Hepatocyte (in vitro differentiated cells): ENCODE results near the gene ASB3. TPM values are rescaled to one million over a fixed set of nuclear protein-coding genes. Genes with fewer than 3 reads are reported as not detected.

Source experiments
- DNase-seq: peaks from one replicate; pipeline ENCODE4 v3.0.0-alpha.2; 2016; ENCODE audit warnings: low spot score
- H2AFZ ChIP-seq: fragments of 200-600 bp; sonication (generic); 2 replicates; pipeline ENCODE4 v1.6.0; 2016; ENCODE audit warnings: antibody characterized with exemption, mild to moderate bottlenecking
- H3K27ac ChIP-seq: fragments of 200-600 bp; sonication (generic); 2 replicates; pipeline ENCODE4 v1.5.1; 2016; ENCODE audit warnings: mild to moderate bottlenecking
- H3K27me3 ChIP-seq: fragments of 200-600 bp; sonication (generic); 2 replicates; pipeline ENCODE4 v1.6.1; 2016
- H3K36me3 ChIP-seq: fragments of 200-600 bp; sonication (generic); replicated peaks from 2 replicates; pipeline ENCODE4 v1.5.1; 2016; ENCODE audit warnings: low read depth; ENCODE audit not compliant: insufficient read depth
- H3K4me1 ChIP-seq: fragments of 200-600 bp; sonication (generic); 2 replicates; pipeline ENCODE4 v1.5.1; 2016; ENCODE audit warnings: mild to moderate bottlenecking, moderate library complexity; ENCODE audit not compliant: insufficient read depth
- H3K4me2 ChIP-seq: fragments of 200-600 bp; sonication (generic); 2 replicates; pipeline ENCODE4 v1.6.0; 2016
- H3K4me3 ChIP-seq: fragments of 200-600 bp; sonication (generic); 2 replicates; pipeline ENCODE4 v1.5.1; 2016; ENCODE audit warnings: mild to moderate bottlenecking
- H3K79me2 ChIP-seq: fragments of 200-600 bp; sonication (generic); 2 replicates; pipeline ENCODE4 v1.6.0; 2017; ENCODE audit warnings: mild to moderate bottlenecking
- H3K9me2 ChIP-seq: fragments of 200-600 bp; sonication (generic); replicated peaks from 2 replicates; pipeline ENCODE4 v1.6.0; 2017; ENCODE audit warnings: mild to moderate bottlenecking; ENCODE audit not compliant: insufficient read depth
- H3K9me3 ChIP-seq: fragments of 200-600 bp; sonication (generic); 2 replicates; pipeline ENCODE4 v1.5.1; 2016; ENCODE audit warnings: low read depth, mild to moderate bottlenecking
- H4K20me1 ChIP-seq: fragments of 200-600 bp; sonication (generic); 2 replicates; pipeline ENCODE4 v1.6.0; 2016; ENCODE audit warnings: mild to moderate bottlenecking; ENCODE audit not compliant: insufficient read depth, poor library complexity, severe bottlenecking
- EZH2 ChIP-seq: fragments of 200-600 bp; sonication (generic); IDR thresholded peaks from 2 replicates; pipeline ENCODE4 v1.6.1; 2016; ENCODE audit warnings: antibody characterized with exemption, mild to moderate bottlenecking, borderline replicate concordance
- EZH2phosphoT487 ChIP-seq: fragments of 200-600 bp; sonication (generic); IDR thresholded peaks from one replicate; pipeline ENCODE4 v1.6.1; 2018; ENCODE audit warnings: antibody characterized with exemption, mild to moderate bottlenecking, low read depth, moderate library complexity; ENCODE audit not compliant: unreplicated experiment, severe bottlenecking
- WGBS: methylation state at CpG from one replicate; pipeline ENCODE4 v1.1.6; 2016; ENCODE audit warnings: low lambda C conversion rate; ENCODE audit errors: missing lambda C conversion rate; 5-methylcytosine and 5-hydroxymethylcytosine counted together
- polyA plus RNA-seq: library from polyadenylated mRNA; unstranded; fragments of >200 nt; fragmentation: Nextera tagmentation; extraction: Ambion mirVana; gene quantifications from 2 replicates; pipeline ENCODE4 v1.2.1, GENCODE V29; 2016
- total RNA-seq: library from RNA; depleted of rRNA; stranded (reverse); fragments of >200 nt; gene quantifications from 2 replicates; pipeline ENCODE4 v1.2.3, GENCODE V29; 2014
- TF ChIP-seq, protein P1 (sequence below): fragments of 200-600 bp; sonication (generic); IDR thresholded peaks from 2 replicates; pipeline ENCODE4 v1.5.1; 2016; ENCODE audit warnings: antibody characterized with exemption, mild to moderate bottlenecking; ENCODE audit not compliant: poor library complexity

The ASB3 gene
- total and polyA plus RNA-seq, 2 experiments from 2014 or later: 12.2 to 14.8 TPM

DNA sequence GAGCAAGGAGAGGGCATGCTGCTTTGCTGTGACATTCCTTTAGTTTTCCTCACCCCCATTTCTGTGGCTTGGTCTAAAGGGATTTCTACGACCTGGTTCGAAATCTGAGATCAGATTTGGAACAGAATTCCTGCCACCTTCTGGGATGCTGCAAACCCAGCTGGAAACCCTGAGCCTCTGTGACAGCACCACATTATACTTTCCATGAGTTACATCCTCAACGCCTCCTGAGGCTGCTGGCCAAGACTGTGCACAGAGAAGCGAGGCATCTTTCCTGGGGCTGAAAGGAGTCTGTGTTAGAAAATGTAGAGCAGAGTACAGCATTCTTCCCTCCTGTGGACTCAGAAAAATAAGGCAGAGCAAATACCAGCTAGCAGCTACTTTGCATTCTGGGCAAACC lies 157.3 kb downstream of the ASB3 start:
- H3K9me2 ChIP-seq: no peaks in the 10 kb centered on the region
- no peaks in the 10 kb centered on the region for H3K4me1 ChIP-seq
- no peak overlapping the region for H3K4me3 ChIP-seq
- no peak for DNase-seq
- no peak overlapping the region for H2AFZ ChIP-seq
- no peaks in the 10 kb centered on the region for H3K9me3 ChIP-seq
- no peak overlapping the region for H3K4me2 ChIP-seq
- no peak overlapping the region for H3K27ac ChIP-seq
- no peaks in the 10 kb centered on the region for H3K27me3 ChIP-seq
- H3K79me2 ChIP-seq: no peaks in the 10 kb centered on the region
- TF ChIP-seq, protein P1, sequence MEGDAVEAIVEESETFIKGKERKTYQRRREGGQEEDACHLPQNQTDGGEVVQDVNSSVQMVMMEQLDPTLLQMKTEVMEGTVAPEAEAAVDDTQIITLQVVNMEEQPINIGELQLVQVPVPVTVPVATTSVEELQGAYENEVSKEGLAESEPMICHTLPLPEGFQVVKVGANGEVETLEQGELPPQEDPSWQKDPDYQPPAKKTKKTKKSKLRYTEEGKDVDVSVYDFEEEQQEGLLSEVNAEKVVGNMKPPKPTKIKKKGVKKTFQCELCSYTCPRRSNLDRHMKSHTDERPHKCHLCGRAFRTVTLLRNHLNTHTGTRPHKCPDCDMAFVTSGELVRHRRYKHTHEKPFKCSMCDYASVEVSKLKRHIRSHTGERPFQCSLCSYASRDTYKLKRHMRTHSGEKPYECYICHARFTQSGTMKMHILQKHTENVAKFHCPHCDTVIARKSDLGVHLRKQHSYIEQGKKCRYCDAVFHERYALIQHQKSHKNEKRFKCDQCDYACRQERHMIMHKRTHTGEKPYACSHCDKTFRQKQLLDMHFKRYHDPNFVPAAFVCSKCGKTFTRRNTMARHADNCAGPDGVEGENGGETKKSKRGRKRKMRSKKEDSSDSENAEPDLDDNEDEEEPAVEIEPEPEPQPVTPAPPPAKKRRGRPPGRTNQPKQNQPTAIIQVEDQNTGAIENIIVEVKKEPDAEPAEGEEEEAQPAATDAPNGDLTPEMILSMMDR: no peak
- TF ChIP-seq EZH2: no peak
- TF ChIP-seq EZH2phosphoT487: no peak
- H4K20me1 ChIP-seq: no peaks in the 10 kb centered on the region
- WGBS: 63% methylated on average over 4 of the region's 4 CpGs
- no peaks in the 10 kb centered on the region for H3K36me3 ChIP-seq

DNA sequence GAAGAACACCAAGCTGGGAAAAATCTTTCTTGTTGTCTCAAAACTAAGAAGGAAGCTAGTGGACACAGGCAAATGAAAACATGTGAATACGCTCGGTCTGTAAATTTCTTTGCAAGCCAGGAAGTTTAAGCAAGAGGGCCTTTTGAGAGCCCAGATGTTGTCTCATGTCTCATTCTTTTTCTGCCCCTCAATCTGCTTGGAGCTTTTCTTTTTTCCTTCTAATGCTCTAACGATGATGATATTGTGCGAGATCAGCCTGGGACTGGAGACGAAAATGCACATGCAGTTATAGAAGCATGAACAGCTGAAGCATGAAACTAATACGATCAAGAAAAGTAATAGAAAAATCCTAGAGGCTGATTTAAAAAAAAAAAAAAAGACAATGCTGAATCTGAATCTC lies 157.8 kb downstream of the ASB3 start:
- no peaks in the 10 kb centered on the region for H3K4me1 ChIP-seq
- WGBS: 89% methylated on average over 6 of the region's 6 CpGs
- H3K27ac ChIP-seq: no peak overlapping the region
- H4K20me1 ChIP-seq: no peaks in the 10 kb centered on the region
- H2AFZ ChIP-seq: no peak overlapping the region
- H3K4me2 ChIP-seq: no peak overlapping the region
- no peaks in the 10 kb centered on the region for H3K9me3 ChIP-seq
- H3K27me3 ChIP-seq: no peaks in the 10 kb centered on the region
- no peak for DNase-seq
- H3K36me3 ChIP-seq: no peaks in the 10 kb centered on the region
- TF ChIP-seq, protein P1: no peak
- no peak for TF ChIP-seq EZH2phosphoT487
- no peak for TF ChIP-seq EZH2
- no peak overlapping the region for H3K4me3 ChIP-seq
- H3K79me2 ChIP-seq: no peaks in the 10 kb centered on the region
- H3K9me2 ChIP-seq: no peaks in the 10 kb centered on the region

- TF ChIP-seq EZH2: no peak
- Histone ChIP-seq H3K36me3 (no peaks in the 10 kb centered on the region), H3K27ac (no peak overlapping the region)
Observed at GRCh38 chr2:53622141-53622540, 164.6 kb downstream of the ASB3 start.

DNA sequence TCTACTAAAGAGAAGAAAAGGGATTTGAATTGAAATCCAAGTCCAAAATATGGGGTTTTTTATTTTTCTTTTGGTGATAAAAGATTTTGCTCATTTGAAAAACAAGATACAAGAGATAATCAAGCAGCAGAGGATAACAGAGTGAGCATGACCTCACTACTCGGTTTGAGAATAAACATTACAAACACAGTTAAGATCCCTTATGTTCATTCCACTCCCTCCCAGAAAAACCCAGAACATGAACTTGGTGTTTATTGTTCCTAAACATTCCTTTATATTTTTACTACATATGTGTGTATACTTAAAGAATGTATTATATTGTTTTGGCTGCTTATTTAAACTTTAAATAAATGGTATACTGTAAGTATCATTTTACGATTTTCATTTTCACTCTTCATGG lies 165.8 kb downstream of the ASB3 start:
- DNase-seq: no peak
- Histone ChIP-seq H2AFZ (no peak overlapping the region), H3K4me2 (no peak overlapping the region), H3K27me3 (no peaks in the 10 kb centered on the region), H3K27ac (no peak overlapping the region), H3K4me1 (no peaks in the 10 kb centered on the region), H3K9me2 (no peaks in the 10 kb centered on the region), H4K20me1 (no peaks in the 10 kb centered on the region), H3K36me3 (no peaks in the 10 kb centered on the region), H3K79me2 (no peaks in the 10 kb centered on the region), H3K9me3 (no peaks in the 10 kb centered on the region), H3K4me3 (no peak overlapping the region)
- TF ChIP-seq EZH2phosphoT487: no peak
- TF ChIP-seq, protein P1: no peak
- TF ChIP-seq EZH2: no peak
- WGBS: 61% methylated on average over 2 of the region's 2 CpGs

More at GRCh38 chr2:53622141-53622540, 164.6 kb downstream of the ASB3 start:
- no peak overlapping the region for H2AFZ ChIP-seq
- no peak for DNase-seq
- no peaks in the 10 kb centered on the region for H3K79me2 ChIP-seq
- H3K4me1 ChIP-seq: no peaks in the 10 kb centered on the region
- no peak overlapping the region for H3K4me3 ChIP-seq
- H3K4me2 ChIP-seq: no peak overlapping the region
- H3K9me3 ChIP-seq: no peaks in the 10 kb centered on the region
- no peaks in the 10 kb centered on the region for H4K20me1 ChIP-seq
- H3K9me2 ChIP-seq: no peaks in the 10 kb centered on the region
- no peaks in the 10 kb centered on the region for H3K27me3 ChIP-seq

Other genes with a start within 250 kb of the ASB3 start
- 2.1 and 3.5 TPM in 2 replicates for gene CHAC2, start 19.1 kb downstream of the ASB3 start, total RNA-seq
- 2.1 and 3.8 TPM in 2 replicates for gene CHAC2, start 19.1 kb downstream of the ASB3 start, polyA plus RNA-seq
- 73.0 and 75.3 TPM in 2 replicates for gene ERLEC1, start 91 bp upstream of the ASB3 start, total RNA-seq
- gene ERLEC1, start 91 bp upstream of the ASB3 start, polyA plus RNA-seq: 63.6 and 73.2 TPM in 2 replicates
- 1.00 and 1.5 TPM in 2 replicates for gene GPR75, start 73.0 kb upstream of the ASB3 start, total RNA-seq
- gene GPR75, start 73.0 kb upstream of the ASB3 start, polyA plus RNA-seq: 0.07 TPM in 1 of 2 replicates, not detected in the other
- 35.1 and 53.1 TPM in 2 replicates for gene PSME4, start 184.0 kb upstream of the ASB3 start, total RNA-seq
- gene PSME4, start 184.0 kb upstream of the ASB3 start, polyA plus RNA-seq: 12.1 and 12.7 TPM in 2 replicates